Activated CD4-positive, alpha-beta T cell treated with anti-CD3 and anti-CD28 coated beads, Interleukin-10, Interleukin-2, amounts not matched to agents 100 ng/mL and 50 ng/mL, durations not matched to agents 16 hours and 8 hours (primary cell): Measurements from ENCODE around the gene FRAS1.
"Not testable (repeated sequence)": the region's sequence is repeated elsewhere in the genome, so short reads cannot be mapped to it uniquely, and the experiment has no call there.

ENCODE experiments used
- DNase-seq: peaks from one replicate; pipeline ENCODE4 v3.0.0-alpha.2; 2020

FRAS1 gene

DNA sequence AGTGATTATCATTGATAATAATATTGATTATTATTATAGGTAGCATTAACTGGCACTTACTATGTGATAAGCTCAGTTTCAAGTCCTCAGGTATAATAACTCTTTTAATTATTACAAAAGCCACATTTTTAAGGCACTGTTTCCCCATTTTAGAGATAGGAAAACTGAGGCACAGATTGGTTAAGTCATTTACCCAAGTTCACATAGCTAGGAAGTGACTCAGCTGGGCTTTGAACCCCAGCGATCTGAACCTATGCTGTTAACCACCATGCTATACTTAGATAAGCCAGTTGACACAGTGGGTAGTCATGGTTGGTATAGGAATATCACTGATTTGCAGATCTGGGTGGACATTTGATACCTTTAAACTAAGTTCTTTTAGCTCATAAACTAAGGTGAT is 110.4 kb downstream of the FRAS1 start:
- no peak for DNase-seq

DNA sequence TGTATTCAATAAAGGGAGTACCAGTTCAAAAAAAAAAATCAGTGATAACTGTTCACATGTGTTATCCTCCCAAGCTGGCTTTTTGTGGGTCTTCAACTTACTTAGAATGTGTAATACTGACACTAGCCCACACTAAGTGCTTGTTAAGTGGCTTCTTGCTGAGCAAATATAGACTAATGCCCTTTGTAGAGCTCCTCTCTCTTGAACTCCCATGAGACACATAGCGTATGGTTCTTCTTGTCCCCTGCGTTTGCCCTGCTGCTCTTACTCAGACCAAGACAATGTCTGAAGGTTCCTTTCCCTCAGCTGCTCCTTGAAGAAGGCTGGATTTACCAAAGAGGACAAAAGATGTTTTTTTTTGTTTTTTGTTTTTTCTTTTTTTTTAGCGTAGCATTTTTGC is 110.9 kb downstream of the FRAS1 start:
- DNase-seq, result no peak

DNA sequence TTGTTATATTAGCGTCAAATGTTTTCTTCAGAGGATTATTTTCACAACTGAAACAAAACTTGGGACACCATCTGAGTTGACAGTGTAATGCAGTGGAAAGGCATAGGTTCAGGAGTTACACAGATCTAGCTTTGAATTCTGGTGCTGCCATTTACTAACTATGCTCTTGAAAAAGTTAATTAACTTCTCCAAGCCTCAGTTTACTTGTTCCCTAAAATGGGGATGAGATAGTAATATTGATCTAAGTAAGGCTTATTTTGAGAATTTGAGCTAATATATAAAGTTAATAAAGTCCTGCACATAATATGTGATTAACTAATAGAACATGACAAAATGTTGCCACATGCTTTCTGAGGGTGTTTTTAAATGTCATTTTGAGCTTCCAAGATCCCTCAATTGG is 112.6 kb downstream of the FRAS1 start:
- DNase-seq, result no peak

DNA sequence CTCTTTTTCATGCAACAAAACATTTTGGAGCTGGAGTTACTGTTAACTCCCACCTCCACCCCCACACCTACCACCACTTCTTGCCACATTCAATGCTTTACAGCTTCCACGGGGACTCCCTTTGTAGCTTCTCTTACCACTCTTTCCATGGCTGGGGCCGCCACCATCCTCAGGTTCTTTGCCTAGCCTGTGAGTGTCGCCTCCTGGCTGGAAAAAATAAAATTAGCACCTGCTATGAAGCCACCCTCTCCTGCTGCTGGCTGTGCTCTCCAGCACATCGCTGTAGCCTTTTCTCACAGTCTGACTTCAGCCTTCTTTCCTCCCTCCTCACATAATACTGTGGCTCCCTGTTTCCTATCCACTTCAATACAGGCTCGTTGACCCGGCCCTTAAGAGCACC is 114.4 kb downstream of the FRAS1 start:
- DNase-seq, result no peak

DNA sequence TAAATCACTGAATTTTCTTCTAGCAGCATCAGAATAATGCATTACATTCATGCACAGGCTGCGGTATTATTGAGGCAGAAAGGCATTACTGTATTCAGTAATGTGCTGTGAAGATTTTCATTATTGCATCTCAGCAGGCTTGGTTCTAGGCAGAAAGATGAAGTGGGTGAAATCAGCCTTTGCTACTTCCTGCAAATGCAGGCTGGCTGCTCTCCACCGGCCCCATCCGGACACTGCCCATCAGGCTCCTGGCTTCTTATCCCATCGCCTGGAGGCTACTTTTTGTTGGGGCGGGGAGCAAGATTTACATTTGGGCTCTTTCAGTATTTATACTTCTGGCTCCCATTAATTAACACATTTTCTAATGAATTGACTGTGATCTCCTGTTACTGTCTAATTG is 117.8 kb downstream of the FRAS1 start:
- DNase-seq, result no peak

DNA sequence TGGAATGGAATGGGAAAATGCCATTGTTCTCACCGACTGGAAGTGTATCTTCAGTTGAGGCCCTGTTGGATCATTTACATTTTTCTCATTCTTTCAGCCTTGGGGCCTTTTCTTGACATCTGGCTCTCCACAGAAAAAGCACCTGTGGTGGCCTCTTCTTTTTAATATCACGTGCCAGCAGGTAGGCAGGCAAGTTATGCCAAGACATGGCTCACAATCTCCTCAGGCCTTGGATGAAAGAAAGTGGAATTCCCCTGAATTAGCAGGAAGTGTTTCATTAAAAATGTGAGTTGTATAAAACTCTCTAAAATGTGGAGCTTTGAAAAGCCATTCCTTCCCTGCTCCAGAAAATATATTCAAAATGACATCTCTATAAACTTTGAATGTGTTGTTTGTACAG is 122.1 kb downstream of the FRAS1 start:
- no peak for DNase-seq

DNA sequence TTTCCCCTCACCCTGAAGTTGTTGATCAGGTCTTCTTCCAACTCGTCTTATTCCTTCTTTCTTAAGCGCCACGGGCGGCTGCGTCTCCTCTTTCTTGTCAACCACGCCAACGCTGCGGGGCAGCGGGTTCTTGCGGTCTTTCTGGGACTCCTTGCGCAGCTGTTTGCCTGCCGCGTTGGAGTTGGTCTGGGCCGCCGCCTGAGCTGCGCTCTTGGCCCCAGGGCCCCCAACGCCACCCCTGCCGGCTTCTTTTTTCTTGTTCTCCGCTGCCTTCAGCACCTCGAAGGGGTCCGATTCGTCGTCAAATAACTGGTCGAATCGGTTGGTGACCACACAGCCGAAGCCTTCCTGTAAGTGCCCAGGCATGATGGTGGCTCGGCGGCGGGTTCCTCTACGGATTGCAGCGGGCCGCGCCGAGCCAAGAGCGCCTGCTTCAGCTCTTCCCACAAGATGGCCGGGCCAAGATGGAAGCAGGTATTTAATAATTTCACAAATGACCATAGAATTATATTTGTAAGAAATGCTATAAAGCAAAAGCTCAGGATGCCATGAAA is 124.6 kb downstream of the FRAS1 start:
- not testable (repeated sequence) for DNase-seq

GRCh38 chr4:78184584-78184983 is 127.5 kb downstream of the FRAS1 start:
- no peak for DNase-seq

DNA sequence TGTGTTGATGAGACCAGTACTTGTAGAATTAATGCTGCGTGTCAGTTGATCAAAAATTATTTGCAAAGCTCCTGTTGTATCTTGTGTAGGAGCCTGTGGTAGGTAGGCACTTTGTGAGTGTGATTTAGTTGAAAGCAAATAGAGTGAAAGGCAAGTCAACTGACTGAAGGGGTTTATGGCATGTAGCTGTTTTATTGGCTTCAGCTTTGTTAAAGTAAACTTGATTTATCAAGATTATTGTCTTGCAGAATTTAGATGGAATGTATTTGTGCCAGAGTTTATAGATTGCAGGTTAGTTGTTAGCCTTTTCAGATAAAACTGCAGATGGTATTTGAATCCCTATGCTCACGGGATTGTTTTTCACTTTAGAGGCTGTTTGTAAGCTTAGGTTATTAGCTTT is 128.0 kb downstream of the FRAS1 start:
- no peak for DNase-seq

DNA sequence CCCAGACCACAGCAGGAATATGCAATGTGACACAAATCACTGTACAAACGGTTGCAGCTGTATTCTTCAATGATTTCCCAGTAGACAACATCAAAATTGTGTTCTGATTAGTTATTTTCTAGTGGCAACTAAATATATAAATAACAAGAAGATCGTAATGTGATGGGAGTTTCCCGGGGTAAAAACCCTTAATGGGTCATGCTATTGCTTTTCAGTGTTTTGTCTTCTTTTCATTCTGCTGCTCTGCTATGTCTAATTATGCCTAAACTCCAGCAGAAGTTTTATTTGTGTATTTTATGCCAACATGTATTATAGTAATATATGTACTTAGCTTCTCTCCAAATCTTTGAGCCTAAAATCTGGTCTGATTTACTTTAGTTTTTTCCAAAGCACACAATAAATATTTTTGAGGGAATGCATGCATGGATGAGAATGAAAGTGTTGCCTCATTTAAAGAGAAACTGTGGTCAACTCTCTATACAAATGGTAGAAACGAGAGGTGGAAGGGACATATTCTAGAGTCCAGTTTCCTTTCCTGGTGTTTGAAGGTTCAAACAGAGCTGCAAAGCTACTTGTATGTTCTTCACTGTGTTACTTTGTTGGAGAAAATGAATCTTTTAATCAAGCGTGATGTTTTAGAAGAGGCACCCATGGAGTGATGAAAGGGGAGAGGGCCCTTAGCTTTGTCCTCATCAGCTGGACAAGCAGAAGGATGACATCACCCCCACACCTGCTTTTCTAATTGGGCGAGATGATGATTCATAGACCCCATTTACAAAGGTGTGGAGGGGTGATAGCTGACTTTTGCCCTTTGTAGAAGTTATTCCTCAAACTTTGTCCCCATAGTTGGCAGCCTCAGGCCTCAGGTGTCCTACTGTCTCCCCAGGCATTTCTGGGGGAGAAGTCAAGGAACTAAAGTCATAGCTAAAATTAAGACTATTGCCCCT is 129.7 kb downstream of the FRAS1 start:
- no peak for DNase-seq

GRCh38 chr4:78190068-78190467 is 132.9 kb downstream of the FRAS1 start:
- no peak for DNase-seq

DNA sequence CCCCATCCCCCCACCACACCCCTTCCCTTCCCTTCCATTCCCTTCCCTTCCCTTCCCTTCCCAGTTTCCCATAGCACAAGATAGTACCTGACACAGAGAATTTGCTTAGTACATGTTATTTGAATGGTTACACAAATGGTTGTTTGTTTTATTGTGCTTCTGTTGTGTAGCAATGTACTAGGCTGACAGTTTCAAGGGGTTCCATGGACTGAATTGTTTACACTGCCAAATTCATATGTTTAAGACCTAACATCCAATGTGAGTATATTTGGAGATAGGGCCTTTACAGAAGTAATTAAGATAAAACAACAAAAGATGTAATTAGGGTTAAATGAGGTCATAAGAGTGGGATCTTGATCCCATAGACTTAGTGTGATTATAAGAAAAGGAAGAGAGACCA is 133.5 kb downstream of the FRAS1 start:
- DNase-seq, result no peak

DNA sequence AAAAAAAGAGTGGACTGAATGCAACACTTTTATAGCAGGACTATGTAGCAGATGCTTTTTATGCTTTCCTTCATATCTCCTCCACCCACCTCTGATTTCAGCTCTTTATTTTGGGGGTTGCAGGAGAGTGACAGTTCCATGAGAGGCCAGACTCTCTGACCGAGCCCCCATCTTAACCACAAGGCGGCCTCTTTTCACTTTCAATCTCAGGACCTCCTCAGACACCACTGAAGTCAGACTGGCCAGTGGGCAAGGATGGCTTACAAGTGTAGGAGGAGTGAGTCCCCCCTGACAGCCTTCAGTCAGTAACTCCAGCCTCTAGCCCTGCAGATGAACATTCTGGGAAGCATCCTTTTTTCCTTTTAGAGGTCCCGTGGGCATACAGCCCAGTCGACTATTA is 140.8 kb downstream of the FRAS1 start:
- DNase-seq, result no peak

- no peak for DNase-seq
Measured at GRCh38 chr4:78199984-78200383, 142.9 kb downstream of the FRAS1 start.

- DNase-seq, result no peak
Measured at GRCh38 chr4:78200949-78201348, 143.8 kb downstream of the FRAS1 start.

- no peak for DNase-seq
Measured at GRCh38 chr4:78204176-78204575, 147.1 kb downstream of the FRAS1 start.

DNA sequence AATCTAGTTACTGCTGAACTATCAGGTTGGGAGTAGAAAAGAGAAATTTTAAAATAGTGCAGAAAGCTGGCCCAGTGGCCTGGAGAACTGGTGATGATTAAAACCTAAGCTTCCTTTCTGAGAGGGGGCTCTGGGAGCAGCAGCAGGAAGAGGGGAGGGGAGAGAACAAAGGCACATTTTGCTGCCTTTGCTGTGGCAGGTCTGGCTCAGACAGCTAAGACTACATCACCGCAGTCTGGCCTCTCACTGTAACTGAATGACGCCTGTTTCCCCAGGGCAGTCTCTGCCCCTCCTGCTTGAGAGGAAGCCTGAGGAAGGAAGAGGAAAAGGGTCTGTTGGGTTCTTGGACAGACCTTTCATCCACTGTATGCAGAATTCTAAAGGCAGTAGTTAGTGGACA is 148.5 kb downstream of the FRAS1 start:
- no peak for DNase-seq

- no peak for DNase-seq
Measured at GRCh38 chr4:78207541-78207940, 150.4 kb downstream of the FRAS1 start.

DNA sequence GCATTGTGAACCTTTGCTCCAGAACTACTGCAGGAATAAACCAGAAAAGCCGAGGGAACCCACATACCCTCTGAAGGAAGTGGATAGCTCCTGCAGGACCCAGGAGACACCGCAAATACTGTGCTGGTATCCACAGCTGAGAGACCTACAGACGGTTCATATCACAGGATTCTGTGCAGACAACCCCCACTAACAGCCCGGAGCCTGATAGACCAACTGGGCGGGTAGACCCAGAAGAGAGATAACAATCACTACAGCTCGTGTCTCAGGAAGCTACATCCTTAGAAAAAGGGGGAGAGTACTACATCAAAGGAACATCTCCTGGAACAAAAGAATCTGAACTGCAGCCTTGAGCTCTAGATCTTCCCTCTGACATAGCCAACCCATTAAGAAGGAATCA is 150.8 kb downstream of the FRAS1 start:
- no peak for DNase-seq

DNA sequence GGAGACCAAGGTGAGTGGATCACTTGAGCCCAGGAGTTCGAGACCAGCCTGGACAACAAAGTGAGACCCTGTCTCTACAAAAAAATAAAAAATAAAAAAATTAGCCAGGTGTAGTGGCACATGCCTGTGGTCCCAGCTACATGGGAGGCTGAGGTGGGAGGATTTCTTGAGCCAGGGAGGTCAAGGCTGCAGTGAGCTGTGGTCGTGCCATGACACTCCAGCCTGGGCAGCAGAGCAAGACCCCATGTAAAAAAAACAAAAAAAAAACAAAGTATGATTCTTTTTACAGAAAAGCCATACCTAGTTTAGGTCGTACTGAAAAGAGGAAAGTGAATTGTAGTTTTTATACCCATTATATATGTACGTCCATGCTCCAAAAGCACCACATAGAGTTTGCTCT is 151.8 kb downstream of the FRAS1 start:
- not testable (repeated sequence) for DNase-seq

- DNase-seq, result no peak
Measured at GRCh38 chr4:78210694-78211410, 153.7 kb downstream of the FRAS1 start.

GRCh38 chr4:78213218-78213617 is 156.1 kb downstream of the FRAS1 start:
- DNase-seq, result no peak

- DNase-seq, result no peak
Measured at GRCh38 chr4:78214078-78214477, 157.0 kb downstream of the FRAS1 start.

DNA sequence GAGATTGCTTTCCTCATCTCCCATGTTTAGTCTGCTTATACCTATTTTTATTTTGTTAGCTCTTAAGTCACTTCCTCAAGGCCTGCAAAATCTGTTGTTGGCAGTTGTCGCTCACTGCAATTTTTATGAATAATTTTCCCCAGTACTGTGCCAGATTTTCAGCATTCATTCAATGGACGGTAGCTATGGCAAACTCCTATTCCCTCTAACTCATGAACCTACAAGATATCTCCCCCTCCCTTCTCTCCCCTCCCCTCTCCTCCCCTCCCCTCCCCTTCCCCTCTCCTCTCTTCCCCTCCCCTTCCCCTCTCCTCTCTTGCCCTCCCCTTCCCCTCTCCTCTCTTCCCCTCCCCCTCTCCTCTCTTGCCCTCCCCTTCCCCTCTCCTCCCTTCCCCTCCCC is 160.4 kb downstream of the FRAS1 start:
- no peak for DNase-seq
